DND-41 (cell line): ENCODE data around the gene KLHL10.
A peak's percentile ranks its signal among the peaks of the same experiment; 100 is the strongest.

Experiments
- ATAC-seq: fragments of 200-7000 bp; cut with Tn5 transposase; 3 replicates; pipeline ENCODE4 v1.9.1; 2021; ENCODE audit warnings: low read depth; ENCODE audit not compliant: insufficient read depth
- DNase-seq: peaks from one replicate; pipeline ENCODE4 v3.0.0-alpha.2; 2020
- H2AFZ ChIP-seq: 2 replicates; pipeline ENCODE4 v1.6.0; 2012; ENCODE audit warnings: low read depth, low read length
- H3K27ac ChIP-seq: 2 replicates; pipeline ENCODE4 v1.5.1; 2012; ENCODE audit warnings: low read length, inconsistent platforms
- H3K27me3 ChIP-seq: fragments of 200-600 bp; sonication (generic); 2 replicates; pipeline ENCODE4 v1.6.0; 2012; ENCODE audit warnings: low read length, mild to moderate bottlenecking, inconsistent platforms; ENCODE audit not compliant: insufficient read depth, poor library complexity
- H3K36me3 ChIP-seq: 2 replicates; pipeline ENCODE4 v1.5.1; 2012; ENCODE audit warnings: low read length, inconsistent platforms; ENCODE audit not compliant: insufficient read depth
- H3K4me1 ChIP-seq: 2 replicates; pipeline ENCODE4 v1.5.1; 2012; ENCODE audit warnings: mild to moderate bottlenecking, low read length; ENCODE audit not compliant: insufficient read depth
- H3K4me2 ChIP-seq: 2 replicates; pipeline ENCODE4 v1.6.0; 2012; ENCODE audit warnings: mild to moderate bottlenecking, moderate library complexity, low read length, inconsistent platforms; ENCODE audit not compliant: insufficient read depth
- H3K4me3 ChIP-seq, 2 experiments: fragments of 200-600 bp in 1 of 2; shearing (Covaris generic) in 1 of 2; 2 replicates each; pipeline ENCODE4 v1.5.1; 2012 to 2016; ENCODE audit warnings: inconsistent platforms in 2 of 2, low read length in 2 of 2, mild to moderate bottlenecking in 2 of 2, low read depth in 1 of 2, moderate library complexity in 1 of 2
- H3K79me2 ChIP-seq: 2 replicates; pipeline ENCODE4 v1.6.0; 2012; ENCODE audit warnings: low read length, inconsistent platforms; ENCODE audit not compliant: insufficient read depth
- H3K9ac ChIP-seq: 2 replicates; pipeline ENCODE4 v1.6.0; 2012; ENCODE audit warnings: low read depth, mild to moderate bottlenecking, inconsistent platforms, low read length, moderate library complexity
- H3K9me3 ChIP-seq: 2 replicates; pipeline ENCODE4 v1.5.1; 2012; ENCODE audit warnings: low read length, moderate library complexity, mild to moderate bottlenecking, inconsistent platforms; ENCODE audit not compliant: insufficient read depth, severe bottlenecking
- H4K20me1 ChIP-seq: 2 replicates; pipeline ENCODE4 v1.6.0; 2012; ENCODE audit warnings: low read length; ENCODE audit not compliant: insufficient read depth
- CTCF ChIP-seq: IDR thresholded peaks from 2 replicates; pipeline ENCODE4 v1.5.1; 2012; ENCODE audit warnings: borderline replicate concordance, low read length, moderate library complexity, mild to moderate bottlenecking; ENCODE audit not compliant: poor library complexity, severe bottlenecking; ENCODE audit errors: extremely low read depth
- EZH2 ChIP-seq: IDR thresholded peaks from 3 replicates; pipeline ENCODE4 v1.6.1; 2012; ENCODE audit warnings: borderline replicate concordance, low read depth, mild to moderate bottlenecking, moderate library complexity, low read length, inconsistent platforms; ENCODE audit not compliant: severe bottlenecking

The KLHL10 gene

GRCh38 chr17:41812381-41813151, 25.1 kb upstream of the KLHL10 start, which contains the start of gene FKBP10:
FKBP10 (plus strand) TSS chr17:41813004; CDS start chr17:41813035, 31 bp downstream.
- DNase-seq, result no peak

GRCh38 chr17:41813152-41813680, 24.4 kb upstream of the KLHL10 start:
- H4K20me1 ChIP-seq, result no peaks in the 10 kb centered on the region
- no peak overlapping the region for H3K27ac ChIP-seq
- no peak overlapping the region for H3K4me2 ChIP-seq
- H2AFZ ChIP-seq, result no peak overlapping the region
- no peaks in the 10 kb centered on the region for H3K9me3 ChIP-seq
- peaks cover 21% of the 10 kb centered on the region for H3K27me3 ChIP-seq
- H3K9ac ChIP-seq, result no peak overlapping the region
- DNase-seq, result no peak
- no peaks in the 10 kb centered on the region for H3K79me2 ChIP-seq
- ATAC-seq, result no peak
- H3K4me3 ChIP-seq, result no peak overlapping the region
- TF ChIP-seq EZH2 (no peak), CTCF (no peak)
- H3K4me1 ChIP-seq, result peaks cover 18% of the 10 kb centered on the region
- H3K36me3 ChIP-seq, result no peaks in the 10 kb centered on the region

More at GRCh38 chr17:41812381-41813151, 25.1 kb upstream of the KLHL10 start, which contains the start of gene FKBP10:
- no peaks in the 10 kb centered on the region for H3K9me3 ChIP-seq
- H3K4me1 ChIP-seq, result peaks cover 18% of the 10 kb centered on the region
- ATAC-seq, result no peak; the same call in 2 of the 3 replicates
- peak within 1 kb of the TSS; percentile 82 for H3K4me2 ChIP-seq
- H3K27me3 ChIP-seq, result peaks cover 21% of the 10 kb centered on the region
- no peaks in the 10 kb centered on the region for H4K20me1 ChIP-seq
- H3K9ac ChIP-seq, result peak within 1 kb of the TSS; percentile 58
- TF ChIP-seq CTCF, result no peak
- no peak for TF ChIP-seq EZH2
- H2AFZ ChIP-seq, result peak within 1 kb of the TSS; percentile 70
- H3K4me3 ChIP-seq, result peak within 1 kb of the TSS; percentile 30 to 67; a peak in 3 of 4 replicates
- no peak within 1 kb of the TSS for H3K27ac ChIP-seq
- H3K79me2 ChIP-seq, result no peaks in the 10 kb centered on the region
- H3K36me3 ChIP-seq, result no peaks in the 10 kb centered on the region

- Histone ChIP-seq H3K4me2 (no peak overlapping the region), H3K9me3 (no peaks in the 10 kb centered on the region), H3K4me1 (peaks cover 18% of the 10 kb centered on the region), H4K20me1 (no peaks in the 10 kb centered on the region), H2AFZ (no peak overlapping the region), H3K9ac (no peak overlapping the region), H3K36me3 (no peaks in the 10 kb centered on the region), H3K79me2 (no peaks in the 10 kb centered on the region), H3K4me3 (no peak overlapping the region), H3K27me3 (peaks cover 21% of the 10 kb centered on the region), H3K27ac (no peak overlapping the region)
- TF ChIP-seq CTCF, result no peak
- no peak for TF ChIP-seq EZH2
- no peak for ATAC-seq
- DNase-seq, result no peak
Measured at GRCh38 chr17:41813699-41814124, 23.9 kb upstream of the KLHL10 start.
